DMS53 treated with DMSO at 0.1 percent for 48 hours (cell line): ENCODE data around the gene FHOD1.
A peak's percentile ranks its signal among the peaks of the same experiment; 100 is the strongest.

Experiments
- DNase-seq: peaks from one replicate; lab custom pipeline; 2025; ENCODE audit not compliant: unreplicated experiment; lab: John Stamatoyannopoulos, UW

The FHOD1 gene

GRCh38 chr16:67193536-67193935 is 53.7 kb downstream of the FHOD1 start:
- no peak for DNase-seq

GRCh38 chr16:67192781-67193361 is 54.4 kb downstream of the FHOD1 start:
- no peak for DNase-seq

GRCh38 chr16:67191995-67192681 is 55.1 kb downstream of the FHOD1 start, which contains the start of gene E2F4:
Gene E2F4, plus strand, starts transcription at chr16:67192155. Its CDS starts 73 bp downstream, at chr16:67192228.
- peak; percentile 77 for DNase-seq

GRCh38 chr16:67191411-67191994 is 55.8 kb downstream of the FHOD1 start:
- DNase-seq, result no peak

GRCh38 chr16:67190448-67191399 is 56.6 kb downstream of the FHOD1 start:
- no peak for DNase-seq

- DNase-seq, result no peak
Observed at GRCh38 chr16:67190041-67190440, 57.2 kb downstream of the FHOD1 start, which contains the start of gene EXOC3L1. Gene EXOC3L1, minus strand, starts transcription at chr16:67190136. Its CDS starts 460 bp downstream, at chr16:67189676.

- no peak for DNase-seq
Observed at GRCh38 chr16:67188798-67189197, 58.5 kb downstream of the FHOD1 start.

GRCh38 chr16:67188323-67188722 is 59.0 kb downstream of the FHOD1 start:
- DNase-seq, result no peak

GRCh38 chr16:67187175-67187890 is 59.9 kb downstream of the FHOD1 start:
- DNase-seq, result no peak

- DNase-seq, result no peak
Observed at GRCh38 chr16:67186550-67186950, 60.7 kb downstream of the FHOD1 start.

- no peak for DNase-seq
Observed at GRCh38 chr16:67185651-67186134, 61.6 kb downstream of the FHOD1 start.

- DNase-seq, result peak; percentile 79
Observed at GRCh38 chr16:67184995-67185650, 62.2 kb downstream of the FHOD1 start.

GRCh38 chr16:67184453-67184994 is 62.8 kb downstream of the FHOD1 start:
- peak; percentile 66 for DNase-seq

GRCh38 chr16:67183627-67184452 is 63.4 kb downstream of the FHOD1 start, which contains the start of gene MATCAP1:
Gene MATCAP1, minus strand, starts transcription at chr16:67183963. Its CDS starts 3,353 bp downstream, at chr16:67180610.
- DNase-seq, result peak; percentile 87

GRCh38 chr16:67183284-67183626 is 64.0 kb downstream of the FHOD1 start:
- DNase-seq, result no peak

- no peak for DNase-seq
Observed at GRCh38 chr16:67182288-67182687, 65.0 kb downstream of the FHOD1 start.

- no peak for DNase-seq
Observed at GRCh38 chr16:67181346-67181745, 65.9 kb downstream of the FHOD1 start.

GRCh38 chr16:67180166-67180565 is 67.1 kb downstream of the FHOD1 start:
- no peak for DNase-seq
